ENCODE data around the gene RAD21L1.

The RAD21L1 gene

DNA sequence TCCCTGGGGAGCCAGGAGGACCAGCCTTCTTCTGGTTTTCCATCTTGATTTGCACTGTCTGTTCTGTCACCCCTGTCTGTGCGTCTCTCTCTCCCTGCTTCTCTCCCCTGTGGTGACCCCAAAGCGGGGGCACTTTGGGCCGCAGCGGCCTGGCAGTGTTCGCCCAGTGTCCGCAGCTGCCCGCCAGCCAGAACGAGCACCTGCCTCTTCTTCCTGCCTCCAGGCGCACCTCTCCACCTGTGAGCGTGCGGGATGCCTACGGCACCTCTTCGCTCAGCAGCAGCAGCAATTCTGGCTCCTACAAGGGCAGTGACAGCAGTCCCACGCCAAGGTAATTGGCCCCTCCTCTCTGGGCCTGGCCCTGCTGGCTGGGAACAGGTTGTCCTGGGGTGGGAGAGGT, 71.1 kb downstream of the RAD21L1 start:
- DNase-seq: no peak

DNA sequence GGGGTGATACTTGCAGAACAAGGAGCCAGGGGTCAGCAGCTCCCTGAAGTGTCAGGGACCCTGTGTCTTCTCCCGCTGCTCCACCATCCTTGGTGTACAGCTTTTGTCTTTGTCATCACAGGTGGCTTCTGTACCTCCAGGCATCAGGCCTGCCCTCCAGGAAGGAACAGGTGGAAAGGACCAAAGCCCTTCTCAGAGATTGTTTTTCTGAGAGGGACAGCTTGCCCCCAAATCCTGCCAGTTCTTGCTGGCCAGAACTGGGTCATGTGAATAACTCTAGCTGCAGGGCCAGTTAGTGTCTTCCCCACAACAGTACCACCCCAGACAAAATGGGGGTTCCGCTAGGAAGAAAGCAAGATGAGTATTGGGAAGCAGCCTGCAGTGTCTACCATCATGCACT, 71.6 kb downstream of the RAD21L1 start:
- no peak for DNase-seq

DNA sequence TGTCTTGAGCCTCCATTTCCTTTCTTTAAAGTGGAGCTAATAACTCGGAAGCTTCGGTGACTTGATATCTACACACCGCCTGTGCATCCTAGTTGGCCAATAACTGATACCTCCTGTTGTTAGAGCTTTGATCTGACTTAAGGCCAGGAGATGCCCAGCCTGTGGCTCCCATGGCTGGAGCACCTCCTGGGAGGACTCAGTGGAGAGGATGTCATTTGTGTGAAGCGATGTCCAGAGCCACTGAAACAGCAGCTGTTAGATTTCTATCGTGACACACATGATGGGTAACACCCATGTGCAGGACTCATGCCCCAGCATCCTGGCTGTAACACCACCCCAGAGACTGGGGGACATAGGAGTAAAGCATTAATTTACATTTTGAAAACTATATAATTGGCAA, 72.3 kb downstream of the RAD21L1 start:
- no peak for DNase-seq

DNA sequence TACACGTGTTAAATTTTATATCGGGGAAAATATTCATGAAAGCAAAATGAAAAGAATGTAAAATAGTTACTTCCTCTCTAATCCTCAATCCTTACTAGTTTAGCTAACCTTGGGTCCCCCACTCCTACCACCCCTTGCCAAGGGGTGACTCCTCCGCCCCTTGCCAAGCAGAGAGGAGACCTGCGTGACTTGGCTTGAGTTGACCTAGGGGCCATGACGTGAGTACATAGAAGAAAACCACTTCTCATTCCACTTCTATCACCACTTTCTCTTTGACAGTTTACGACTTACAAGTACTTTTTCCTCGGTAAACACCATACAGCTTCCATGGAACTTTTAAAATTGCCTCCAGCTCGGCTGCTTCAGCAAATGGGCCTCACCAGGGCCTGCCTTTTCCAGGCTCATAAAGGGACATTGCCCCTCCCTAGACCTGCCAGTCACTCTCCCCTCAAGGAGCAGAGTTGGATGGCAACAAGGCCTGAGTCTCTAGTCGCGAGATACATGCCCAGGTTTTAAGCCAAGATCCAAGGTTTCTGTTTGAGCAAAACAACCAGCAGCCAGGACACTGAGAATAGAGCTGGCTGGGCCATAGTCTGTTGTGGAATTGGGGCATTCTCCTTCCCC, 73.2 kb downstream of the RAD21L1 start:
- DNase-seq: no peak

DNA sequence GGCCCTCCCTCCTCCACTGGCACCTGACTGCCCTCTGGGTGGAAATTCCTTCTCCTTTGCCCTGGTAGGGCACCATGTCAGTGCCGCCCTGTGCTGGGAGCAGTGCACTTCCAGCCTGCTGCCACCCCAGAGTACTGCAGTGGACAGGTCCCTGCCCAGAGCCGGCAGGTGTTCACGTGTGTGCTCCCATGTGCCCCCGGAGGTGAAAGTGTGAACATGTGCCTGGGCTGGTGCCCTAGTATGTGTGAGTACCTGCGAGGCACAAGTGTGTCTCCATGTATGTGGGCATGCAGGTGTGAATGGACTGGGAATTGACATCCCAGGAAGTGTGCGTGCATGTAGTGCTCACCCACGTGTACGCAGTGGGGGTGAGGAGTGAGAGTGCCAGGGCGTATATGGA, 73.7 kb downstream of the RAD21L1 start:
- DNase-seq: peak in 1 of 2 experiments; percentile 25

DNA sequence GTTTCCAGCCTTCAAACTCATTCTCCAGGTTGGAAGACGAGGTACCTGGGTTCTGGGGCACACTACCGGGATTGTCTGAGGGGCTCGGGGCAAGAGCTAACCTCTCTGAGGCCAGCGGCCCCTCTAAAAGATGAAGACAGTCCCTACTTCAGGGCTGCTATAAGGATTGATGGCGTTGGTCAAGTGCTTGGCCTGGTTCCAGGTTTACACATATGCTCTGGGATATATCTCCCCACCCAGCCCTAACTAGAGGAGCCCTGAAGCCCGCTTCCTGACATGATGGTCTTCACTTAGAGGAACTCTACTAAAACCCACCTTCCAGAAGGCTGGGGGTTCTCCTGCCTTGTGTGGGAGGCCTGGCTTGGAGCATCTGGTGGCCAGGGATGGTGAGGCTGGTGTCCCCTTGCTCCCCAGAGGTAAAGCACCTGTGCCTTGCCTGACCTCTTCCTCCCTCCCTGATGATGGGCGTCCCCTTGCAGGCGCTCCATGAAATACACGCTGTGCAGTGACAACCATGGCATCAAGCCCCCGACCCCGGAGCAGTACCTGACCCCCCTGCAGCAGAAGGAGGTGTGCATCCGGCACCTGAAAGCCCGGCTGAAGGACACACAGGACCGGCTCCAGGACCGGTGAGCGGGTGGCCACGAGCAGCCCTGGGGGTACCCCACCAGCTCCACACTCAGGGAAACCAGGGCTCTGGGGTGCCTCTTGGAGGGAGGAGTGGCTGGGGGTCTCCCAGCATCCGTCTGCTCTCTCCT, 74.4 kb downstream of the RAD21L1 start:
- DNase-seq: peak in 1 of 2 experiments; percentile 43

DNA sequence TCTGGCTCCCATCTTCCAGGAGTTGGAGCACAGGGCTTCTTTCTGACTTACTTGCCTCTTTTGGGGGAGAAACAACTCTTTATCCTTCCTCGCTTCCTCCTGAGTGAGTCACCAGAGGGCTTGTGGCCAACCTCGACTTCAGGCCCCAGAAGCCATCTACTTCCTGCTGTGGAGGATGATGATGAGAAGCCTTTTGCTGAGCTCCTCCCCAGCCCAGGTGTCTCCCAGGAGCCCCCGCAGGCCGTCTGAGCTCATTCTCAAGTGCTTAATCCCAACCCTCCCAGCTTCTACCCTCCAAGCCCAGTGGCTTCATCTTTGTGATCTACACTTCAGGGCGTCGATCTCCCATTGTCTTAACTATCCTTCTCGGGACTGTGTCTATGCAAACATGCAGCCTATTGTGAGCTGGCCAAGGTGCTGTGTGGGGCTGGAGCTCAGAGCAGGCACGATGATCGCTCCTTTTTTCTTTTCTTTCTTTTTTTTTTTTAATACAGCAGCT, 75.2 kb downstream of the RAD21L1 start:
- DNase-seq: peak; percentile 40 to 50

DNA sequence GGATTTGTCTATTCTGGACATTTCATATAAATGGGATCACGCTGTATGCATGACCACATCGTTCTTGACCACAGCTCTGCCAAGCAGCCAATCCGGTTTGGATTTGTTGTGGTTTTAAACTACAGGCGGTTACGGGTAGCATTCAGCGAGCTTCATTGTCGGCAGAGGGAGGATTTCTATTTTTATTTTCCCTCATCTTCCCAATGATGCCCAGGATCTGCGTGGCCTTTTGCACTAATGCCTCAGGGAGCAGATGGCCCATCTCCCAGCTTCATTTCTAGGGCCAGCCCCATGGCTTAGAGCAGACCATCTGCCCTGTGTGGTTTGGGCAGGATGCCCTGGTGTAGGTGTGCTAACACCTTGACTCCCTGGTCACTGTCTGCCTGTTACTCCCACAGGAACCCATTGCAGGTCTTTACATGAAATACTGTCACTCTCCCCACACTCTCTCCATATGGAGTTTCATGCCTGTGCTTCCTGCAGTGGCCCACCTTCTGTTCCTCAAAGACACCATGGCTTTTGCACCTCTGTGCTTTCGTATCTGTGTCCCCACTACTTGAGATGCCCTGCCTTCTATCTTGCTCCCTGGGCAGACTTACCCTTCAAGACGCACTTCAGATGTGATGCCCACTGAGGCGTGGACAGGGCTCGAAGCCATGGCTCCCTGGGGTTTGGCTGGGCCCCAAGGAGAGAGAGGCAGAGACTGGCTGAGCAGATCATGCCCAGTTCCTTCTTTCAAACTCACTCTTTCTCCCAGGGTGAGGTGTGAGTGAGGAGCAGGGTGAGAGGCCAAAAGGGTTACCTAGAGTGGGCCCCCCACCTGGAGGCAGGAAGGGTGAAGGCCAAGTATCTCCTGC, 77.1 kb downstream of the RAD21L1 start:
- DNase-seq: peak; percentile 71 to 91

DNA sequence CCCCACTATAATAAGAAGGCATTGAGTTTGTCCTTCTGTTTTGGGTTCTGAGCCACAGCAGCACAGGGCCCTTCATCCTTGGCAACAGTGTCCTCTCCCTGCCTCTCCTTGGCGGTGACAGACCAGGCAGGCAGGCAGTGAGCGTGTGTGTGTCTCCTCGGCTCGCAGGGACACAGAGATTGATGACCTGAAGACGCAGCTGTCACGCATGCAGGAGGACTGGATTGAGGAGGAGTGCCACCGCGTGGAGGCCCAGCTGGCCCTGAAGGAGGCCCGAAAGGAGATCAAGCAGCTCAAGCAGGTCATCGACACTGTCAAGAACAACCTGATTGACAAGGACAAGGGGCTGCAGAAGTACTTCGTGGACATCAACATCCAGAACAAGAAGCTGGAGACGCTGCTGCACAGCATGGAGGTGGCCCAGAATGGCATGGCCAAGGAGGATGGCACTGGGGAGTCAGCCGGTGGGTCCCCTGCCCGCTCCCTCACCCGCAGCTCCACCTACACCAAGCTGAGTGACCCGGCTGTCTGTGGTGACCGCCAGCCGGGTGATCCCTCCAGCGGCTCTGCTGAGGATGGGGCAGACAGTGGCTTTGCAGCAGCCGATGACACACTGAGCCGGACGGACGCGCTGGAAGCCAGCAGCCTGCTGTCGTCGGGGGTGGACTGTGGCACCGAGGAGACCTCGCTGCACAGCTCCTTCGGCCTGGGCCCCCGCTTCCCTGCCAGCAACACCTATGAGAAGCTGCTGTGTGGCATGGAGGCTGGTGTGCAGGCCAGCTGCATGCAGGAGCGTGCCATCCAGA, 79.1 kb downstream of the RAD21L1 start:
- peak; percentile 77 to 93 for DNase-seq
